ENCODE measurements around the gene COL4A3.

DNA sequence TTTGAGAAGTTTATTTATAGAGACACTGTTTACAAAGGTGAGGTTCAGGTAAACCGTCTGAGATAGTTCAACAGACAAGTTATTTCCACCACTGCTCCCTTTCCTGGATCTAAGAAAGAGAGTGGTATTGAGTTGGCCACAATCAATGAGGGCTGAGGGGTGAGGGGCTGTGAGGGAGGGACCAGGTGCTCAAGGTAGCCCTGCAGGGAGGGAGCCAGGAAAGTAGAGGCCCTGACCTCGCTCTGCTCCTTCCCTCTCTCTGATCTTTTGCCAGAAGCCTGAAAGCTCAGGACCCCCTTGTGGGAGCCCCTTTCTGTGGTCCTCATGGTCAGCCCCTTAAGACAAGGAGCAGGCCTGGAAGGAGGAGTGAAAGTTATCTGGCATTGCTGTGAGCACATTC is 29.8 kb downstream of the COL4A3 start:
- TF ChIP-seq POLR2A (IDR thresholded peaks at IDR 0.05) (no peak), POLR2AphosphoS5 (IDR thresholded peaks at IDR 0.05; ENCODE audit: insufficient read depth in 1 of 2, low read depth in 1 of 2) (no peak)
- TF ChIP-seq, protein P1, sequence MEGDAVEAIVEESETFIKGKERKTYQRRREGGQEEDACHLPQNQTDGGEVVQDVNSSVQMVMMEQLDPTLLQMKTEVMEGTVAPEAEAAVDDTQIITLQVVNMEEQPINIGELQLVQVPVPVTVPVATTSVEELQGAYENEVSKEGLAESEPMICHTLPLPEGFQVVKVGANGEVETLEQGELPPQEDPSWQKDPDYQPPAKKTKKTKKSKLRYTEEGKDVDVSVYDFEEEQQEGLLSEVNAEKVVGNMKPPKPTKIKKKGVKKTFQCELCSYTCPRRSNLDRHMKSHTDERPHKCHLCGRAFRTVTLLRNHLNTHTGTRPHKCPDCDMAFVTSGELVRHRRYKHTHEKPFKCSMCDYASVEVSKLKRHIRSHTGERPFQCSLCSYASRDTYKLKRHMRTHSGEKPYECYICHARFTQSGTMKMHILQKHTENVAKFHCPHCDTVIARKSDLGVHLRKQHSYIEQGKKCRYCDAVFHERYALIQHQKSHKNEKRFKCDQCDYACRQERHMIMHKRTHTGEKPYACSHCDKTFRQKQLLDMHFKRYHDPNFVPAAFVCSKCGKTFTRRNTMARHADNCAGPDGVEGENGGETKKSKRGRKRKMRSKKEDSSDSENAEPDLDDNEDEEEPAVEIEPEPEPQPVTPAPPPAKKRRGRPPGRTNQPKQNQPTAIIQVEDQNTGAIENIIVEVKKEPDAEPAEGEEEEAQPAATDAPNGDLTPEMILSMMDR (IDR thresholded peaks at IDR 0.05), result no peak
